Nephron (organoid): ENCODE measurements around the gene DIS3L2.

Experiments used
- H3K27ac Mint-ChIP-seq, 3 experiments: 2 replicates each; pipeline ENCODE4 v1.8.0; 2020; ENCODE audit warnings: mixed read lengths in 3 of 3, mild to moderate bottlenecking in 2 of 3, moderate library complexity in 1 of 3
- H3K27me3 Mint-ChIP-seq: 2 replicates; pipeline ENCODE4 v1.8.0; 2021; ENCODE audit warnings: low read depth, mild to moderate bottlenecking, moderate library complexity, mixed read lengths
- H3K36me3 Mint-ChIP-seq: 2 replicates; pipeline ENCODE4 v1.8.0; 2020; ENCODE audit warnings: low read depth, mixed read lengths
- H3K4me1 Mint-ChIP-seq: 2 replicates; pipeline ENCODE4 v1.8.0; 2020; ENCODE audit warnings: mixed read lengths
- H3K4me3 Mint-ChIP-seq, 3 experiments: 2 replicates each; pipeline ENCODE4 v1.8.0; 2020; ENCODE audit warnings: mild to moderate bottlenecking in 3 of 3, mixed read lengths in 3 of 3, moderate library complexity in 2 of 3
- H3K9me3 Mint-ChIP-seq: 2 replicates; pipeline ENCODE4 v1.8.0; 2020; ENCODE audit warnings: mixed read lengths
- TF ChIP-seq, protein P1 (sequence below), 3 experiments: fragments of 200-600 bp; sonication (generic); IDR thresholded peaks; one replicate each; pipeline ENCODE4 v1.5.0; 2021; ENCODE audit warnings: antibody characterized with exemption in 3 of 3; ENCODE audit not compliant: unreplicated experiment in 3 of 3

Gene DIS3L2

DNA sequence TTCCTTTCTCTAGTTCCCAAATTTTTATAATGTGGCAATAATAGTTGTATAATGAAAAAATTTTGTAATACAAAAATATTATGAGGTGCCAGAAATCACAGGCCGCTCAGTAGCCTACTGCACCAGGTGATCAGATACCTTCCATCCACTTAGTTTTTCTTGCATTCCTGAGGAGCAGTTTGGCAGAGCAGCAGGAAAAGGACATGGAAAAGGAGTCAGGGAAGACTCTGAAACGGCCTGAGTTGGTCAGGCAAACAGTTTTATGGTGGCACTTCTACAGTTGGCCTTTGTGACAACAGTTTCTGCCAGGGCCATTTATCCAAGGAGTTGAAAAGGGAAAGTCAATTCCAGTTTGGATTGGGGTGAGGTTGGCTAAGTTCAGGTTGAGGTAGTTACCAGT is 251.7 kb downstream of the DIS3L2 start:
- H3K4me3 Mint-ChIP-seq: no peak overlapping the region

DNA sequence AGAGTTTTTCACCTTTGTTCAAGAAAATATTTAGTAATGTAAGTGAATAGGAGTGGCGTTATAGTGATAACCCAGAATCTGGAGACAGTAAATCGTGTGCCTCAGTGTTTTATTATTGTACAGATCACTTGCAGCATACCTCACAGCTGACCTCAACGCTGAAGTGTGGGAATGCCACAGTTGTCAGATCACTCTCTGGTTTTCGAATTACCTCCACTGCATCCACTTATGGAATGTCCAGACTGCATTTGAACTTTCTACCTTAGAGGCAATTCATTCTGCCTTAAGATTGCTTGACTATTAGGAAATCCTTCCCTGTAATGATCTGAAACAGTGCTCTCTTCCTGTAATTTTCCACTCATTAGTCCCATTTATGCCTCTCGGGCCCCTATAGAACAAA is 252.5 kb downstream of the DIS3L2 start:
- Mint-ChIP-seq H3K36me3 (peaks cover 32% of the 10 kb centered on the region), H3K9me3 (no peaks in the 10 kb centered on the region), H3K27ac (no peak overlapping the region), H3K4me3 (no peak overlapping the region), H3K27me3 (no peaks in the 10 kb centered on the region), H3K4me1 (no peaks in the 10 kb centered on the region)
- TF ChIP-seq, protein P1, sequence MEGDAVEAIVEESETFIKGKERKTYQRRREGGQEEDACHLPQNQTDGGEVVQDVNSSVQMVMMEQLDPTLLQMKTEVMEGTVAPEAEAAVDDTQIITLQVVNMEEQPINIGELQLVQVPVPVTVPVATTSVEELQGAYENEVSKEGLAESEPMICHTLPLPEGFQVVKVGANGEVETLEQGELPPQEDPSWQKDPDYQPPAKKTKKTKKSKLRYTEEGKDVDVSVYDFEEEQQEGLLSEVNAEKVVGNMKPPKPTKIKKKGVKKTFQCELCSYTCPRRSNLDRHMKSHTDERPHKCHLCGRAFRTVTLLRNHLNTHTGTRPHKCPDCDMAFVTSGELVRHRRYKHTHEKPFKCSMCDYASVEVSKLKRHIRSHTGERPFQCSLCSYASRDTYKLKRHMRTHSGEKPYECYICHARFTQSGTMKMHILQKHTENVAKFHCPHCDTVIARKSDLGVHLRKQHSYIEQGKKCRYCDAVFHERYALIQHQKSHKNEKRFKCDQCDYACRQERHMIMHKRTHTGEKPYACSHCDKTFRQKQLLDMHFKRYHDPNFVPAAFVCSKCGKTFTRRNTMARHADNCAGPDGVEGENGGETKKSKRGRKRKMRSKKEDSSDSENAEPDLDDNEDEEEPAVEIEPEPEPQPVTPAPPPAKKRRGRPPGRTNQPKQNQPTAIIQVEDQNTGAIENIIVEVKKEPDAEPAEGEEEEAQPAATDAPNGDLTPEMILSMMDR (IDR thresholded peaks at IDR 0.05; ENCODE audit: unreplicated experiment in 3 of 3): no peak

More for the DNA sequence above, 251.7 kb downstream of the DIS3L2 start:
- Mint-ChIP-seq H3K9me3 (no peaks in the 10 kb centered on the region), H3K27me3 (no peaks in the 10 kb centered on the region), H3K4me1 (no peaks in the 10 kb centered on the region), H3K27ac (no peak overlapping the region), H3K36me3 (peaks cover 32% of the 10 kb centered on the region)
- TF ChIP-seq, protein P1 (IDR thresholded peaks at IDR 0.05; ENCODE audit: unreplicated experiment in 3 of 3): no peak

DNA sequence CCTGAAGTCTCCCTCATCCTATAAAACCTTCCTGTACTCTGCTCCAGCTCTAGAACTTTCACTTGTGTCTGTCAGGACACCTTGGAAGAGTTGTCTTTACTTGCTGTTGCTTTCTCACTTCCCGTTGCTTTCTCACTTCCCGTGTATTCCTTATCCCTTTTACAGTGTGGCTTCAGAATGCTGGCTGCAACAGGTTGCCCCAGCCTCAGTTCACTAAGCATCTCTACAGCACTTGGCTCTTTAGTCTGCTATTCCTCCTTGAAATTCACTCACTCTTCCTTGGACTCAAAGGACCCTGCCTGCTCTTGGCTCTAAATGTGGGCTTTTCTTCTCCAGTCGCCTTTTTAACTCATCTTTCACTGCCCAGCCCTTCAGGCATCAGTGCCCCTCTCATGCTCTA is 254.5 kb downstream of the DIS3L2 start:
- TF ChIP-seq, protein P1 (IDR thresholded peaks at IDR 0.05; ENCODE audit: unreplicated experiment in 3 of 3): no peak
- H3K27ac Mint-ChIP-seq: no peak overlapping the region

DNA sequence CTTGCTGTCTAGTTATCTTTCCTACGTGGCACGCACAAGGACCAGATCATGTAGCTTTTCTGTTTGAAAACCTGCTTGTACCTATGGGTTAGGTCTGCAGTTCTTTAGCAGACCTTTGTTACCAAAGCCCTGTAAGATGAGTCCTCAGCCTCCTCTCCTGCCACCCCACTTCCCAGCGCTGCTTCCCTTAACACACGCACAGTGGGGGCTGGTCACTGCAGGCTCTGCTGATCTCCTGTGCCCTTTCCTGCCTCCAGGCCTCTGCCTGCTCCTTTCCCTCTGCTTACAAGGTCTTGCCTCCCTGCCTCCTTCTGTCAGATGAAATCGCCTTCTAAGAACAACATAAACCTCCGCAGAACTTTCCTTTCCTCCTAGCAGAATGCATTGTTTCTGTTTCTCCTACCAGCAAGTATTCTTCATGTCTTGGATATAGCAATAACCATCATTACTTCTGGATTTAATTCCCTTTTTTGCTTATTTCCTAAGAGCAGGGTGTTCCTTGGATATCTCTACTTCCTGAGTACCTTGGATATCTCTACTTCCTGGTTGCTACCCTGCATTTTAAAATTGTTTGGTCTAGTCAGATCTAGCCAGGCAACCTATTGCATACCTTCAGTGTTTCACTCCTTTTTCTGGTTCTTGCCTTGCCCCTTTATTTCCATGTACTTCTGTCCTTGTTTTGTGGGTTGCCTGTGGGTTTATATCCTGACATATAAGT is 257.4 kb downstream of the DIS3L2 start:
- H3K27me3 Mint-ChIP-seq: no peaks in the 10 kb centered on the region
- TF ChIP-seq, protein P1 (IDR thresholded peaks at IDR 0.05; ENCODE audit: unreplicated experiment in 3 of 3): no peak
- no peak overlapping the region for H3K27ac Mint-ChIP-seq
- no peaks in the 10 kb centered on the region for H3K4me1 Mint-ChIP-seq
- no peak overlapping the region for H3K4me3 Mint-ChIP-seq
- H3K9me3 Mint-ChIP-seq: no peaks in the 10 kb centered on the region
- H3K36me3 Mint-ChIP-seq: peaks cover 10% of the 10 kb centered on the region

More for the DNA sequence above, 254.5 kb downstream of the DIS3L2 start:
- H3K9me3 Mint-ChIP-seq: no peaks in the 10 kb centered on the region
- no peaks in the 10 kb centered on the region for H3K4me1 Mint-ChIP-seq
- H3K4me3 Mint-ChIP-seq: no peak overlapping the region
- H3K36me3 Mint-ChIP-seq: peaks cover 17% of the 10 kb centered on the region
- no peaks in the 10 kb centered on the region for H3K27me3 Mint-ChIP-seq

DNA sequence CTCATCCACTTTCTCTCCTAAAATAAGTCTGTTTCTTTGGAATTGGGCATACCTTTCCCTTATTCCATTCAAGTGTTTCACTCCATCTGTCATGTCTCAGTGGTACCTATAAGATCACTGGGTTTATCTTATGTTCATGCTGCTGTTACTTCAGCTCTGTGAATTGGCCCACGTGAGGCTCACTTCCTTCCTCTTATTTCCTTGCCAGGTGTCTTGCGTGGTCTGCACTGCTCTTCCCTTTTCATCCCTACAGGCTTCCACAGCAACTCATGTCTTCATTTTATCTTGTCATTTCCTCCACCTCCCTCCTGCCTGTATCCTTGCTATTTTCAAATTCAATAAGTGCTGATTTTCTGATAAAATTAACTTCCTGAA is 258.0 kb downstream of the DIS3L2 start:
- H3K4me1 Mint-ChIP-seq: no peaks in the 10 kb centered on the region
- peaks cover 10% of the 10 kb centered on the region for H3K36me3 Mint-ChIP-seq
- TF ChIP-seq, protein P1 (IDR thresholded peaks at IDR 0.05; ENCODE audit: unreplicated experiment in 3 of 3): no peak
- H3K9me3 Mint-ChIP-seq: no peaks in the 10 kb centered on the region
- H3K27ac Mint-ChIP-seq: no peak overlapping the region
- H3K4me3 Mint-ChIP-seq: no peak overlapping the region
- H3K27me3 Mint-ChIP-seq: no peaks in the 10 kb centered on the region

DNA sequence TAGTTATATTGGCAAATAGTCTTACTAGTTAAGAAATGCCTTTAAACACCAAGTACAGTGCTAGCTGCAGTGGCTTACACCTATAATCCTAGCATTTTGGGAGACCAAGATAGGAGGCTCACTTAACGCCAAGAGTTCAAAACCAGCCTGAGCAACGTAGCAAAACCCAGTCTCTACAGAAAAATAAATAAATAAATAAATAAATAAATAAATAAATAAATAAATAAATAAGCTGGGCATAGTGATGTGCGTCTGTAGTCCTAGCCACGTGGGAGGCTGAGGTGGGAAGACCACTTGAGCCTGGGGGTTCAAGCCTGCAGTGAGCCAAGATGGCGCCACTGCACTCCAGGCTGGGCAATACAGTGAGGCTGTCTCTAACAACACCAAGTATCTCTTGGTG is 258.4 kb downstream of the DIS3L2 start:
- Mint-ChIP-seq H3K4me3 (no peak overlapping the region), H3K36me3 (peaks cover 10% of the 10 kb centered on the region), H3K27me3 (no peaks in the 10 kb centered on the region), H3K27ac (no peak overlapping the region), H3K4me1 (no peaks in the 10 kb centered on the region), H3K9me3 (no peaks in the 10 kb centered on the region)
- TF ChIP-seq, protein P1 (IDR thresholded peaks at IDR 0.05; ENCODE audit: unreplicated experiment in 3 of 3): no peak
